IMR-90 (cell line): ENCODE measurements around the gene STX16. TPM values are rescaled to one million over a fixed set of nuclear protein-coding genes. Genes with fewer than 3 reads are reported as not detected.

Experiments
- ATAC-seq: fragments of 200-7000 bp; cut with Tn5 transposase; 2 replicates; pipeline ENCODE4 v1.9.1; 2020; ENCODE audit warnings: low read depth, mild to moderate bottlenecking, moderate library complexity
- BruUV-seq: library from RNA; stranded (reverse); fragments of 400-500 nt; replicated peaks from 2 replicates; lab custom pipeline; 2021; lab: Mats Ljungman, UMichigan
- CTCF ChIA-PET: fragments of 300-600 bp; formaldehyde crosslinking; extraction: SDS; loops from one replicate; lab custom pipeline; 2021; ENCODE audit warnings: antibody characterized with exemption; lab: Yijun Ruan, JAX
- POLR2A ChIA-PET: fragments of 300-600 bp; sonication (Branson Sonifier 250); formaldehyde crosslinking; loops from one replicate; lab custom pipeline; 2022; ENCODE audit warnings: antibody characterized with exemption; ENCODE audit not compliant: unreplicated experiment; lab: Charles Lee
- DNase-seq: peaks from one replicate; pipeline ENCODE4 v3.0.0; 2013
- H2AFZ ChIP-seq: replicated peaks from 2 replicates; pipeline ENCODE3; 2013; ENCODE audit warnings: low read length, mild to moderate bottlenecking; ENCODE audit not compliant: poor library complexity
- H2AK5ac ChIP-seq: 2 replicates; pipeline ENCODE4 v1.6.1; 2013; ENCODE audit warnings: low read depth, low read length, inconsistent platforms
- H2AK9ac ChIP-seq: replicated peaks from 2 replicates; pipeline ENCODE3; 2013; ENCODE audit warnings: mild to moderate bottlenecking, low read depth, low read length, moderate library complexity; ENCODE audit not compliant: poor library complexity
- H2BK120ac ChIP-seq: 2 replicates; pipeline ENCODE4 v1.6.1; 2013; ENCODE audit warnings: low read depth, low read length, inconsistent platforms
- H2BK15ac ChIP-seq: 3 replicates; pipeline ENCODE4 v1.6.1; 2013; ENCODE audit warnings: low read depth, low read length, inconsistent platforms
- H2BK20ac ChIP-seq: 2 replicates; pipeline ENCODE4 v1.6.1; 2013; ENCODE audit warnings: low read depth, mild to moderate bottlenecking, inconsistent platforms, low read length, moderate library complexity
- H2BK5ac ChIP-seq: 2 replicates; pipeline ENCODE4 v1.6.1; 2013; ENCODE audit warnings: mild to moderate bottlenecking, low read depth, low read length, inconsistent platforms; ENCODE audit not compliant: poor library complexity, severe bottlenecking
- H3K14ac ChIP-seq: replicated peaks from 2 replicates; pipeline ENCODE4 v1.6.1; 2013; ENCODE audit warnings: low read depth, low read length, inconsistent platforms
- H3K18ac ChIP-seq: 2 replicates; pipeline ENCODE4 v1.6.1; 2013; ENCODE audit warnings: low read depth, low read length, control low read depth
- H3K23ac ChIP-seq: 2 replicates; pipeline ENCODE4 v1.6.1; 2013; ENCODE audit warnings: low read depth, low read length, inconsistent platforms
- H3K27ac ChIP-seq: 2 replicates; pipeline ENCODE4 v1.5.1; 2013; ENCODE audit warnings: mild to moderate bottlenecking, control low read depth, low read length; ENCODE audit not compliant: insufficient read depth
- H3K27me3 ChIP-seq: 2 replicates; pipeline ENCODE4 v1.6.1; 2013; ENCODE audit warnings: low read length; ENCODE audit not compliant: control insufficient read depth, insufficient read depth
- H3K36me3 ChIP-seq: 2 replicates; pipeline ENCODE4 v1.6.1; 2013; ENCODE audit warnings: low read length, mixed read lengths; ENCODE audit not compliant: control insufficient read depth, insufficient read depth
- H3K4ac ChIP-seq: 2 replicates; pipeline ENCODE4 v1.6.1; 2013; ENCODE audit warnings: low read depth, low read length, inconsistent platforms
- H3K4me1 ChIP-seq: 2 replicates; pipeline ENCODE4 v1.6.1; 2013; ENCODE audit warnings: low read length, mixed read lengths; ENCODE audit not compliant: control insufficient read depth, insufficient read depth
- H3K4me2 ChIP-seq: 2 replicates; pipeline ENCODE4 v1.6.1; 2013; ENCODE audit warnings: low read depth, mild to moderate bottlenecking, control low read depth, low read length, moderate library complexity
- H3K4me3 ChIP-seq: 2 replicates; pipeline ENCODE4 v1.5.1; 2013; ENCODE audit warnings: low read depth, mild to moderate bottlenecking, control low read depth, low read length, moderate library complexity; ENCODE audit not compliant: insufficient read depth
- H3K56ac ChIP-seq: 2 replicates; pipeline ENCODE4 v1.6.1; 2013; ENCODE audit warnings: low read length, inconsistent platforms; ENCODE audit not compliant: insufficient read depth; ENCODE audit errors: extremely low read depth
- H3K79me1 ChIP-seq, 2 experiments: 2 replicates each; pipeline ENCODE4 v1.6.1; 2013; ENCODE audit warnings: low read length in 2 of 2, inconsistent platforms in 1 of 2, low read depth in 1 of 2
- H3K9ac ChIP-seq: 2 replicates; pipeline ENCODE4 v1.6.1; 2013; ENCODE audit warnings: low read depth, low read length, control low read depth
- H3K9me1 ChIP-seq: 2 replicates; pipeline ENCODE4 v1.6.1; 2013; ENCODE audit warnings: low read length, inconsistent platforms; ENCODE audit not compliant: insufficient read depth
- H3K9me3 ChIP-seq: 2 replicates; pipeline ENCODE4 v1.6.1; 2013; ENCODE audit warnings: low read length; ENCODE audit not compliant: control insufficient read depth, insufficient read depth
- H4K20me1 ChIP-seq: 2 replicates; pipeline ENCODE4 v1.6.1; 2013; ENCODE audit warnings: low read length, inconsistent platforms; ENCODE audit not compliant: insufficient read depth
- H4K5ac ChIP-seq: 2 replicates; pipeline ENCODE4 v1.6.1; 2013; ENCODE audit warnings: mild to moderate bottlenecking, low read depth, low read length, control low read depth
- H4K8ac ChIP-seq, 2 experiments: 2 replicates each; pipeline ENCODE4 v1.6.1; 2013; ENCODE audit warnings: low read depth in 2 of 2, low read length in 2 of 2, control low read depth in 1 of 2, inconsistent platforms in 1 of 2
- H4K91ac ChIP-seq: 2 replicates; pipeline ENCODE4 v1.6.1; 2013; ENCODE audit warnings: low read depth, low read length, inconsistent platforms; ENCODE audit not compliant: insufficient read depth
- CEBPB ChIP-seq: IDR thresholded peaks from 2 replicates; pipeline ENCODE4 v1.6.1; 2012; ENCODE audit warnings: low read depth, low read length, improper control_type of control experiment
- FOS ChIP-seq: fragments of 150-350 bp; IDR thresholded peaks from 2 replicates; pipeline ENCODE4 v1.6.1; 2016; ENCODE audit warnings: low read depth, low read length
- MAZ ChIP-seq: IDR thresholded peaks from 2 replicates; pipeline ENCODE4 v1.6.1; 2012; ENCODE audit warnings: low read depth, mild to moderate bottlenecking, low read length, improper control_type of control experiment, moderate library complexity, borderline replicate concordance
- MXI1 ChIP-seq: IDR thresholded peaks from 2 replicates; pipeline ENCODE4 v1.6.1; 2012; ENCODE audit warnings: low read depth, mild to moderate bottlenecking, low read length, moderate library complexity, borderline replicate concordance
- NFE2L2 ChIP-seq: fragments of 150-350 bp; IDR thresholded peaks from 2 replicates; pipeline ENCODE4 v1.6.1; 2016; ENCODE audit warnings: low read depth, mild to moderate bottlenecking, low read length
- POLR2A ChIP-seq: IDR thresholded peaks from 2 replicates; pipeline ENCODE4 v1.6.1; 2012; ENCODE audit warnings: mild to moderate bottlenecking, low read depth, low read length
- SMC3 ChIP-seq: fragments of 150-350 bp; IDR thresholded peaks from 2 replicates; pipeline ENCODE4 v1.6.1; 2016; ENCODE audit warnings: low read depth, mild to moderate bottlenecking, antibody characterized with exemption, low read length, moderate library complexity
- WGBS, 2 experiments: methylation state at CpG; one replicate each; pipeline versions ENCODE4 v1.1.5 to v1.1.7; 2013; ENCODE audit warnings: missing lambda C conversion rate in 2 of 2; ENCODE audit not compliant: insufficient read length in 1 of 2; ENCODE audit errors: extremely low coverage in 2 of 2; 5-methylcytosine and 5-hydroxymethylcytosine counted together
- dilution Hi-C: fragments of 300-500 bp; cut with HindIII; formaldehyde crosslinking; loops from one replicate; pipeline ENCODE4 v1.14.3; 2018; ENCODE audit warnings: low sequenced_read_pairs; ENCODE audit not compliant: unreplicated experiment
- in situ Hi-C: fragments of 300-500 bp; cut with MboI; formaldehyde crosslinking; loops from 3 replicates; pipeline ENCODE4 v1.14.3; 2019; ENCODE audit warnings: low sequenced_read_pairs, inconsistent platforms, mixed read lengths
- intact Hi-C: fragments of 100-400 bp; cut with micrococcal nuclease; formaldehyde crosslinking; loops from 2 replicates; pipeline ENCODE4 v1.10.0; 2022
- polyA plus RNA-seq, 3 experiments: library from polyadenylated mRNA; depleted of rRNA; stranded (reverse); fragments of >200 nt; gene quantifications; 2 replicates each; pipeline ENCODE4 v1.2.3, GENCODE V29; 2012; ENCODE audit warnings: low replicate concordance in 1 of 3
- total RNA-seq: library from RNA; depleted of rRNA; stranded (reverse); fragments of >200 nt; gene quantifications from 2 replicates; pipeline ENCODE4 v1.2.3, GENCODE V29; 2012
- TF ChIP-seq, protein P1 (sequence below): fragments of 150-350 bp; IDR thresholded peaks from 2 replicates; pipeline ENCODE4 v1.6.1; 2016; ENCODE audit warnings: low read depth, mild to moderate bottlenecking, low read length, moderate library complexity, borderline replicate concordance
- TF ChIP-seq, protein P2 (sequence below): fragments of 150-350 bp; IDR thresholded peaks from 2 replicates; pipeline ENCODE4 v1.6.1; 2017; ENCODE audit warnings: mild to moderate bottlenecking, antibody characterized with exemption, low read length, low read depth

STX16 gene
- total and polyA plus RNA-seq, 2 of the 4 experiments (the other 2 are of a cell fraction) = 26.9 to 58.2 TPM

DNA sequence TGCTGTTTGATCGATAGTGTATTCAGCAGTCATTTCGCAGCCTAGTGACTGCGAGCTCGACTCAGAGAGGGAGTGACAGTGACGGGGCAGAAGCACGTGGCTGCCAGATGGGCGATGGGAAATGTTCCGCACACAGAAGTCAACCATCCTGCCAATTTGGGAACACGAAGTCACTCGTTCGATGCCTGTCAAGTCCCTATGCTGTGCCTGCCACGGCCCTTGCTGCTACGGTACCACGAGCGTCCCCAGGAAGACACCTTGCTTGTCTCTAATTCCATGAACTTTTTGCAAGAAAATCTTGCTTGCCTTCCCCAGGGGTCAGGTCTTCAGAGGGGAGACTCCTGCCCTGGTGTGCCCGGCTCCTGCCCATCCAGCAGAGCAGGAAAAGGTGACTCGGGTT lies 17.0 kb upstream of the STX16 start:
- Histone ChIP-seq H3K27me3 (no peaks in the 10 kb centered on the region), H3K9me3 (no peaks in the 10 kb centered on the region), H3K14ac (peak overlapping the region; percentile 73), H2BK5ac (peak overlapping the region; percentile 11), H2BK15ac (peak overlapping the region; percentile 98), H4K91ac (peak overlapping the region; percentile 61), H2AFZ (peak overlapping the region; percentile 87), H2AK5ac (peak overlapping the region; percentile 98), H3K79me1 (no peaks in the 10 kb centered on the region; a peak in 1 of 4 replicates), H4K20me1 (no peaks in the 10 kb centered on the region), H3K36me3 (no peaks in the 10 kb centered on the region), H2AK9ac (peak overlapping the region; percentile 55), H4K5ac (peak overlapping the region; percentile 14), H3K4me2 (no peak overlapping the region; the same call in 1 of the 2 replicates), H3K4me3 (no peak overlapping the region), H3K27ac (peak overlapping the region; percentile 36), H3K9ac (no peak overlapping the region), H3K56ac (no peak overlapping the region), H3K18ac (peak overlapping the region; percentile 43), H3K4ac (peak overlapping the region; percentile 84), H3K4me1 (peaks cover 16% of the 10 kb centered on the region), H3K23ac (peak overlapping the region; percentile 46; the same call in 1 of the 2 replicates), H2BK120ac (peak overlapping the region; percentile 79), H2BK20ac (peak overlapping the region; percentile 81), H4K8ac (peak overlapping the region; percentile 62; a peak in 3 of 4 replicates), H3K9me1 (peaks cover 9% of the 10 kb centered on the region)
- BruUV-seq = no TSS peak
- intact Hi-C loops (no loop called here), dilution Hi-C loops (no loop called here), in situ Hi-C loops (no loop called here)
- ATAC-seq (no peak), DNase-seq (no peak)
- POLR2A ChIA-PET = no interaction called here
- 77% methylated on average over 15 of the region's 17 CpGs; no CpG with 5 or more reads in 1 of the 2 experiments for WGBS, 2 experiments
- TF ChIP-seq, protein P1, sequence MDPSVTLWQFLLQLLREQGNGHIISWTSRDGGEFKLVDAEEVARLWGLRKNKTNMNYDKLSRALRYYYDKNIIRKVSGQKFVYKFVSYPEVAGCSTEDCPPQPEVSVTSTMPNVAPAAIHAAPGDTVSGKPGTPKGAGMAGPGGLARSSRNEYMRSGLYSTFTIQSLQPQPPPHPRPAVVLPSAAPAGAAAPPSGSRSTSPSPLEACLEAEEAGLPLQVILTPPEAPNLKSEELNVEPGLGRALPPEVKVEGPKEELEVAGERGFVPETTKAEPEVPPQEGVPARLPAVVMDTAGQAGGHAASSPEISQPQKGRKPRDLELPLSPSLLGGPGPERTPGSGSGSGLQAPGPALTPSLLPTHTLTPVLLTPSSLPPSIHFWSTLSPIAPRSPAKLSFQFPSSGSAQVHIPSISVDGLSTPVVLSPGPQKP = no peak
- TF ChIP-seq NFE2L2 = no peak
- TF ChIP-seq POLR2A = no peak
- TF ChIP-seq FOS = no peak
- no peak for TF ChIP-seq CEBPB
- no peak for TF ChIP-seq SMC3
- TF ChIP-seq MXI1 = no peak
- TF ChIP-seq, protein P2, sequence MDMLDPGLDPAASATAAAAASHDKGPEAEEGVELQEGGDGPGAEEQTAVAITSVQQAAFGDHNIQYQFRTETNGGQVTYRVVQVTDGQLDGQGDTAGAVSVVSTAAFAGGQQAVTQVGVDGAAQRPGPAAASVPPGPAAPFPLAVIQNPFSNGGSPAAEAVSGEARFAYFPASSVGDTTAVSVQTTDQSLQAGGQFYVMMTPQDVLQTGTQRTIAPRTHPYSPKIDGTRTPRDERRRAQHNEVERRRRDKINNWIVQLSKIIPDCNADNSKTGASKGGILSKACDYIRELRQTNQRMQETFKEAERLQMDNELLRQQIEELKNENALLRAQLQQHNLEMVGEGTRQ = no peak
- no peak for TF ChIP-seq MAZ
- CTCF ChIA-PET = interaction anchor here (0.7 kb wide), 1 partner anchor 12 kb away, joined by 4 read pairs; no protein-coding TSS in a partner anchor
